Subcutaneous abdominal adipose tissue (tissue), 5 donors: ENCODE results near the gene APOB.

Experiments used
- H3K27ac ChIP-seq: one replicate; pipeline ENCODE4 v1.7.0; 2013; ENCODE audit warnings: low read depth, mild to moderate bottlenecking, inconsistent platforms, low read length, moderate library complexity
- H3K27me3 ChIP-seq, 5 donors: one replicate each; pipeline ENCODE4 v1.7.0; 2013; ENCODE audit warnings: low read length in 5 of 5, inconsistent platforms in 1 of 5; ENCODE audit not compliant: control insufficient read depth in 5 of 5, insufficient read depth in 4 of 5
- H3K36me3 ChIP-seq, 5 donors: one replicate each; pipeline ENCODE4 v1.7.0; 2013; ENCODE audit warnings: low read length in 5 of 5; ENCODE audit not compliant: control insufficient read depth in 5 of 5, insufficient read depth in 5 of 5
- H3K4me1 ChIP-seq, 5 donors: one replicate each; pipeline ENCODE4 v1.7.0; 2013; ENCODE audit warnings: low read length in 5 of 5, mild to moderate bottlenecking in 3 of 5, moderate library complexity in 1 of 5; ENCODE audit not compliant: control insufficient read depth in 5 of 5, insufficient read depth in 5 of 5
- H3K4me3 ChIP-seq, 5 donors: one replicate each; pipeline ENCODE4 v1.7.0; 2013; ENCODE audit warnings: low read length in 5 of 5, low read depth in 1 of 5
- H3K9ac ChIP-seq, 5 donors: one replicate each; pipeline ENCODE4 v1.7.0; 2013; ENCODE audit warnings: low read length in 5 of 5, mild to moderate bottlenecking in 4 of 5, moderate library complexity in 3 of 5
- H3K9me3 ChIP-seq, 5 donors: one replicate each; pipeline ENCODE4 v1.7.0; 2013; ENCODE audit warnings: low read length in 5 of 5; ENCODE audit not compliant: control insufficient read depth in 5 of 5
- donor health status: healthy.
- donor health status: healthy.
- donor health status: healthy.
- donor health status: healthy.
- donor health status: healthy.

APOB gene

DNA sequence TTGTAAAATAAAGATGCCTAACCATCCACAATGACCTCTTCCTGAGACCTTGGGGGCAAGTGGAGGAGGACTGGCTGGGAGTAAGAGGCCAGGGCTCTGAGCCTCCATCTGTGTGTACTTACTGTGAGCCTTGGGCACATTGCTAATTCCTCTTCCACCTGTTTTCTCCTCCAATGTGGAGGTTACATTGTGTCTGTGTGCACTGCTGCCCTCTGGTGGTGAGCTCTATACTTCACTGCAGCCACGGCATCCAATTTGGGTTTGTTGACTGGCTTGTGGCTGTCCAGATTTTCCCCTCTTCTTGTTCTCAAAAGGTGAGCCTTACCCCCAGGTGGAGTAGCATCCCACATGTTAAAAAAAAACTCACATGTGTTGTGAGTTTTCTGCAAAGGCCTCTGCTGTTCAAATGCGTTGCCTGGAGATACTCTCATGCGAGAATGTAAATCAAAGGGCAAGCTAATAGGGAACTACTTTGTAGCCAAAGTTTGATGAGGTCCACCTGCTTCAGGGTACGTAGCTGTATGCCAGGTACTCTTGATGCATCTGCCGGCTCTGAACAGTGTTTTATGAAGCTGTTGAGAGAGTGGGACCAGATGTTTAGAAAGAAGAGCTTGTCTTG is 80.8 kb downstream of the APOB start:
- Histone ChIP-seq H3K4me1 (no peaks in the 10 kb centered on the region), H3K27me3 (peaks cover 0 to 28% (median 13%) of the 10 kb centered on the region in 5 donors), H3K4me3 (no peak overlapping the region), H3K9me3 (no peaks in the 10 kb centered on the region), H3K9ac (no peak overlapping the region), H3K36me3 (no peaks in the 10 kb centered on the region), H3K27ac (no peak overlapping the region)

DNA sequence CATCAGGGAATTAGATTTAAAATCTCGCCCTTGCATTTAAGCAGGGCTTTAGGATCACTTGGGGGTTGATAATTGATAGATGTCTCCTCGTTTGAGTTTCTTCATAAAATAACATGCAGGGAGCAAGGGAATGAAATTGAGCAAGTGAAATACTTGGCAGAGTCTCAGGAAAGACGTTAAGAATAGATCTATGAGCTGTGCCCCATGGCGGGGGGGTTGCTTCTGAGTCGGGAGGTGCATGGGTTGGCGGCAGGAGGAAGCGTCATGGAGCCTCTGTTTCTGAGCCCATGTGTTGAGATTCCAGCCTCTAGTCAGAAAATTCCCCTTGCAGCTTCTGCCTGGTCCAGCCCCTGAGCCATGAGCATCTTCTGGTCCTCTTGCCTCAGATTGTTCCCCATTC is 82.0 kb downstream of the APOB start:
- no peaks in the 10 kb centered on the region for H3K4me1 ChIP-seq
- H3K4me3 ChIP-seq = no peak overlapping the region
- H3K9me3 ChIP-seq = no peaks in the 10 kb centered on the region
- H3K9ac ChIP-seq = no peak overlapping the region
- no peak overlapping the region for H3K27ac ChIP-seq
- H3K36me3 ChIP-seq = no peaks in the 10 kb centered on the region
- peaks cover 4 to 31% (median 18%) of the 10 kb centered on the region in 5 donors for H3K27me3 ChIP-seq

DNA sequence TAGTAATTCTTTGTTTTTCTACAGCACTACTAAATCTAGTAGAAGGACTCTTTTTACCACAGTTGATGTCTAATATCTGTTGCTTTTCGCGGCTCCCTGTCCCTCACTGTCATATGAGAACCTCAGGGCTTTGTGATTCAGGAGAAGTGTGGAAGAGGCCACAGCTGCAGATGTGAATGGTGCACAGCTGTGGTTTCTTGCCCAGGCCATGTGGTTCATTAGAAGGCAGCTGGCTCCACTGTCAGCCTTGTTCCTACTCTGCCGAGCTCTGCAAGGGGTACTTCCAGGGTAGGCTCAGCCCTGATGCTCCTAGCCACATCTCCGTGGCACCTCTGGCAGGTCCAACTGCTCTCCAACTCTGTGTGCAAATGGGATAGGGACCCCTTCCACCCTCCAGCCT is 83.9 kb downstream of the APOB start:
- H3K9ac ChIP-seq = no peak overlapping the region
- no peaks in the 10 kb centered on the region for H3K36me3 ChIP-seq
- H3K9me3 ChIP-seq = no peaks in the 10 kb centered on the region

DNA sequence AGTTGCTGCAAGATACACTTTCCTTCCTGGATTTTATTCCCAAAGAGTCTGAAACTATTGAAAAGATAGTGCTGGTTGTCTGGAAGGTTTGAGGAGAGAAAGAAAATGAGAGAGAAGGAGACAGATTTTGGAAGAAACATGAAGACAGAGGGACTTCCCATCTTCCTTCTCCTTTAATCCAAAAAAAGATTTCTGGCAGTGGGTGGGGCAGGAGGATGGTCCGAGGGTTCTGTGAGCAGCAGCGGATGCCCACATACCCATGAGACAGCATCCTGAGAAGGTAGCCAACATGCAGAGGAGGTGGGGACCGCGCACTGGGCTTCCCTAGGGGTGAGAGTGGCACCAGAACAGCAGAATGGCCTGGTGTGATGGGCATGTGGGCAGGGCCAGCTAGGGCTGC is 84.6 kb downstream of the APOB start:
- peaks cover 3 to 24% (median 10%) of the 10 kb centered on the region in 5 donors for H3K27me3 ChIP-seq
- H3K9ac ChIP-seq = no peak overlapping the region
- no peak overlapping the region for H3K4me3 ChIP-seq
- no peaks in the 10 kb centered on the region for H3K36me3 ChIP-seq
- no peaks in the 10 kb centered on the region for H3K9me3 ChIP-seq
- no peak overlapping the region for H3K27ac ChIP-seq
- H3K4me1 ChIP-seq = no peaks in the 10 kb centered on the region

More for the DNA sequence above, 83.9 kb downstream of the APOB start:
- H3K4me3 ChIP-seq = no peak overlapping the region
- peaks cover 3 to 24% (median 10%) of the 10 kb centered on the region in 5 donors for H3K27me3 ChIP-seq
- H3K4me1 ChIP-seq = no peaks in the 10 kb centered on the region
- H3K27ac ChIP-seq = no peak overlapping the region

DNA sequence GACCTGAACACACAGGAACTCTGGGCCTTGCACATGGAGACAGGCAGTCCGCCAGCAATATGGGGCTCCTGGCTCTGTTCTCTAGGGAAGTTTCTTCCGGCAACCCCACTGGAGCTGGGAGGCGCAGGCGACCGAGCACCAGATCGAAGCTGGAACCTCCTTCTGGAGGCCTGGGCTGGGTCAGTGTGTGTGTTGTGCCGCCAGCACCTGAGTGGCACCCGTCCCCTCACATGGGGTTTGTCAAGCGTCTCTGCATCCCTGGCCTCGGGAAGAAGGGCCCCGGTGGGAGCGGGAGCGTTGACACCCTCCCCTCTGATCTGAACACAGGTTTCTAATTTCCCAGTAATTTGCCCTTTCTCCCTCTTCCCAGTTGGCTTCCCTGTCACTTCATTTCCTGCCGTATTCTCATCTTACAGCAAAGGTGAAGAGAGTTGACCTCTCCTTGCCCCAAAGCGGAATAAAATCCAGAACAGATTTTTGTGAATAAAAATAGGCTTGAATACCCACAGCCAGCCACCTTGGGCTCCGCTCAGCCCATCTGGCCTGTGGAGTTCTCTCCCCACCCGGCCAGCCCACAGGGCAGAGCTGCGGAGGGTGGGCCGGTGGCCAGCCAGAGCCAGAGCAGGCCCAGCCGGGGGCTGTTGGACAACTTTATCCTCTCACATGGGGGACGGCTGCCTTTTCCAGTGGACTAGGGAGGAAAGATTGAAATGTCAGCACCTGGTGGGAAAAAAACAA is 85.9 kb downstream of the APOB start:
- Histone ChIP-seq H3K36me3 (no peaks in the 10 kb centered on the region), H3K4me1 (no peaks in the 10 kb centered on the region), H3K27me3 (peaks cover 4 to 24% (median 17%) of the 10 kb centered on the region in 5 donors), H3K9ac (no peak overlapping the region), H3K9me3 (no peaks in the 10 kb centered on the region), H3K4me3 (no peak overlapping the region), H3K27ac (no peak overlapping the region)

DNA sequence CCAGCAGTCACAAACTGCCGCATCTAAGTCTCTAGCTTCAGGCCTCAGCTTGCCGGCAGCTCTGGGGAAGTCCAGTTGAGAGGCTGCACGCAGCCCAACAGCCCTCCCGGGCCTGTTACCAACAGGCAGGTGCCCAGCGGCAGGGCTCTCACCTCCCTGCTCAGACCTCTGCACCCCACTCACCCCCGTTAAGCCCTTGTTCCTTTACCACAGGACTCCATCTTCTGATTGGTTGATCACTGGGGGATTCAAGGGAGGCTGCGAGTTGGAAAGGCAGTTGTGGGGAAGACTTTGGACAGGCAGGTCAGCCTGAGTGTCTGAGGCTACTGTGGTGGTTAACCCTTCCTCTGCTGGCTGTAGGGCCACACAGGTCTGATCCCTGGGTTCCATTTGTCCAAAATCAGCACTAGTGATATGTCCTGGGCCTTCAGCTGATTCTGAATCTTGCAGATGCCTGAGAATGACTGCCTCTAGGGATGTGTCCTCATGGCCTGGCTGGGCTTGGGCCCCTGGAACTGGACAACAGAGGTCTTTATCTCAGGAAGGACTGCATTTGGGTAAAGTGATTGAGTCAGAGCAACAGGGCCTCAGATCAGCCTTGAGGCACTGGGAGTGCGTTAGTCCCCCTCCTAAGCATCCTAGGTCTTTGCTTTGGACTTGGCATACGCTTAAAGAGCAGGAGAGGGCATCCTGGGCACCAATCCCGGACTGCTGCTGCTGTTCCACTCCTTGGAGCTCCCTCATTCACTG is 88.4 kb downstream of the APOB start:
- H3K27me3 ChIP-seq = peaks cover 4 to 27% (median 17%) of the 10 kb centered on the region in 5 donors
- H3K4me3 ChIP-seq = no peak overlapping the region
- H3K4me1 ChIP-seq = no peaks in the 10 kb centered on the region
- no peaks in the 10 kb centered on the region for H3K9me3 ChIP-seq
- H3K27ac ChIP-seq = no peak overlapping the region
- no peak overlapping the region for H3K9ac ChIP-seq
- no peaks in the 10 kb centered on the region for H3K36me3 ChIP-seq

DNA sequence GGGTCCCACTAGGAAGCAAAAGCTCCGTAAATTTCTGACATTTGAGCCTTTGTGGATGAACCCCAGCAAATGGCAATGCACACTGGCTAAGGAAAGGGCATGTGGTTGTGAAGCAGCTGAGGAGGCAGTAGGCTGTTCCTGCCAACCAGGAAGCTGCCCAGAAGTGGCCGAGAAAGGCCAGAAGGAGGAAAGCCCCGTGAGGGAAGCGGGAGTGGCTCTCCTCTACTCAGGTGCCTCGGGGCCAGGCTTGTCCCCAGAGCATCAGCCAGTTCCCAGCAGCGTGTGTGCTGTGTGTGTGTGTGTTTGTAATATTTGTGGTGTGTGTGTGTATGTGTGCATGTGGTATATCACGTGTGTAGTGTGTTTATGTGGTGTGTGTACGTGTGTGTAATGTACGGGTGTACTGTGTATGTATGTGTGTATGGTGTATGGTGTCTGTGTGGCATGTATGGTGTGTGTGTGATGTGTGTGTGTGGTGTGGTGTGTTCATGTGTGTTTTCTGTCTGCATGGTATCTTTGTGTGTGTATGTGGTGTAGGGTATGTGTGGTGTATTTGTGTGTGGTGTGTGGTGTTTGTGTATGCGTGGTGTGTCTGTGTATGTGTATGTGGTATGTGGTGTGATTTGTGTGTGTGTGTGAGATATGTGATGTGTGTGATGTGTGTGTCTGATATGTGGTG is 90.6 kb downstream of the APOB start:
- Histone ChIP-seq H3K4me3 (no peak overlapping the region), H3K9ac (no peak overlapping the region), H3K27me3 (peaks cover 4 to 15% (median 7%) of the 10 kb centered on the region in 5 donors), H3K4me1 (no peaks in the 10 kb centered on the region), H3K9me3 (no peaks in the 10 kb centered on the region), H3K36me3 (no peaks in the 10 kb centered on the region), H3K27ac (no peak overlapping the region)
